K562 (cell line): ENCODE data around the gene GTPBP6.

Experiments used
- ZZZ3 ChIP-seq: fragments of 450-650 bp; IDR thresholded peaks from 2 replicates; pipeline ENCODE4 v1.6.1; 2016; ENCODE audit warnings: antibody characterized with exemption, mild to moderate bottlenecking, moderate library complexity
- TF ChIP-seq, protein P1 (sequence below), 3 experiments: IDR thresholded peaks in 2 of 3; conservative IDR thresholded peaks in 1 of 3; 2 replicates each; pipeline ENCODE4 v1.5.1; 2011 to 2012; ENCODE audit warnings: low read length in 3 of 3, mild to moderate bottlenecking in 3 of 3, control low read depth in 2 of 3, improper control_type of control experiment in 1 of 3, inconsistent platforms in 1 of 3, low read depth in 1 of 3, mixed read lengths in 1 of 3, moderate library complexity in 1 of 3; ENCODE audit not compliant: insufficient read depth in 2 of 3

DNA sequence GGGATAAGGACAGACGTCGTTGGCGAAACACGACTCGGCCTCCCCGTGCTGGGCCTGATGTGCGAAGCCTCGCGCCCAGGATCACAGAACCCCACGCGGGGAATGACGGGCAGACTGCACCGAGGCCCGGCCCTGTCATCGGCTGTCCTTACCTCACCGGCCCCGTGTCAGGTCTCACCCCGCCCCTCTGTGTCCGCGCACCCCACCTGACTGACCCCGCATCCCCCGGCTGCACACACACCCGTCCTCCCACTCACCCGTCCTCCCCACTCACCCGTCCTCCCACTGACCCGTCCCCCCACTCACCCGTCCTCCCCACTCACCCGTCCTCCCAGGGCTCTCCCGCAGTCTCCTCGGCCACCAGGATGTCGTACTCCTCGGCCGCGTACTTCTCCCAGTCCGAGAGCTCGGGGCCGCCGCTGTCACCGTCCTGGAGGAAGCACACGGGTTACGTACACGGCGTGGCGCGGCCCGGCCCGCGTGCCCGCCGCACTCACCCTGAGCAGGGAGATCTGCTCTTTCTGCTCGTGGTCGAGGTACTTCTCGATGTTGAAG lies 19.8 kb upstream of the GTPBP6 start:
- no peak for TF ChIP-seq ZZZ3
- TF ChIP-seq, protein P1, sequence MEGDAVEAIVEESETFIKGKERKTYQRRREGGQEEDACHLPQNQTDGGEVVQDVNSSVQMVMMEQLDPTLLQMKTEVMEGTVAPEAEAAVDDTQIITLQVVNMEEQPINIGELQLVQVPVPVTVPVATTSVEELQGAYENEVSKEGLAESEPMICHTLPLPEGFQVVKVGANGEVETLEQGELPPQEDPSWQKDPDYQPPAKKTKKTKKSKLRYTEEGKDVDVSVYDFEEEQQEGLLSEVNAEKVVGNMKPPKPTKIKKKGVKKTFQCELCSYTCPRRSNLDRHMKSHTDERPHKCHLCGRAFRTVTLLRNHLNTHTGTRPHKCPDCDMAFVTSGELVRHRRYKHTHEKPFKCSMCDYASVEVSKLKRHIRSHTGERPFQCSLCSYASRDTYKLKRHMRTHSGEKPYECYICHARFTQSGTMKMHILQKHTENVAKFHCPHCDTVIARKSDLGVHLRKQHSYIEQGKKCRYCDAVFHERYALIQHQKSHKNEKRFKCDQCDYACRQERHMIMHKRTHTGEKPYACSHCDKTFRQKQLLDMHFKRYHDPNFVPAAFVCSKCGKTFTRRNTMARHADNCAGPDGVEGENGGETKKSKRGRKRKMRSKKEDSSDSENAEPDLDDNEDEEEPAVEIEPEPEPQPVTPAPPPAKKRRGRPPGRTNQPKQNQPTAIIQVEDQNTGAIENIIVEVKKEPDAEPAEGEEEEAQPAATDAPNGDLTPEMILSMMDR (IDR thresholded peaks at IDR 0.05 in 2 of 3, conservative IDR thresholded peaks at IDR 0.05 in 1 of 3; ENCODE audit: insufficient read depth in 2 of 3, low read depth in 1 of 3, low read length in 3 of 3), result no peak
